Epithelial cell of prostate (primary cell): ENCODE results near the gene CYS1.

Experiments
- DNase-seq: peaks from one replicate; pipeline ENCODE4 v3.0.0-alpha.2; 2011; ENCODE audit warnings: low read depth, low spot score
- H3K27ac ChIP-seq: fragments of 450-650 bp; 2 replicates; pipeline ENCODE4 v1.5.1; 2017; ENCODE audit warnings: mild to moderate bottlenecking

CYS1 gene

DNA sequence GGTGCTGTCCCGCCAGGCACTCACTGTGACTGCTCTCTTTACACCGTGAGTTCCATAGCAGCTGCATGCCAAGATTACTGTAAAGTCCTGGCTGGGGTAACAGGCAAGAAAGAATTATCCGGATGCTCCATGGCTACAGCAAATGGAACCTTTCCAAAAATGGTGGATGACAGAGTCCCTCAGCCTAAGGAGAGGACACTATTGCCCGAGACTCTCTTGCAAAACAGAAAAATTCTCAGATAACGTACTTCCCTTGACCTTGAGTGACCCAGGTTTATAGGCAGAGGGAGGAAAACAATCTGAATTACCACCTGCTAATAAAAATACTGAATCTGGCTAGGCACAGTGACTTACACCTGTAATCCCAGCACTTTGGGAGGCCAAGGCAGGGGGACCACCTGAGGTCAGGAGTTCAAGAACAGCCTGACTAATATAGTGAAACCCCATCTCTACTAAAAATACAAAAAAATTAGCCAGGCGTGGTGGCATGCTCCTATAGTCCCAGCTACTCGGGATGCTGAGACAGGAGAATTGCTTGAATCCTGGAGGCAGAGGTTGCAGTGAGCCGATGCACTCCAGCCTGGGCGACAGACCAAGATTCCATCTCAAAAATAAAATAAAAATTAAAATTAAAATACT lies 4.5 kb downstream of the CYS1 start:
- no peak overlapping the region for H3K27ac ChIP-seq
- DNase-seq = no peak

GRCh38 chr2:10075101-10075500 lies 5.1 kb downstream of the CYS1 start:
- no peak for DNase-seq

GRCh38 chr2:10073706-10074105 lies 6.5 kb downstream of the CYS1 start:
- no peak overlapping the region for H3K27ac ChIP-seq
- no peak for DNase-seq

More at GRCh38 chr2:10075101-10075500, 5.1 kb downstream of the CYS1 start:
- no peak overlapping the region for H3K27ac ChIP-seq

GRCh38 chr2:10072656-10073480 lies 7.3 kb downstream of the CYS1 start:
- DNase-seq = peak; percentile 22
- no peak overlapping the region for H3K27ac ChIP-seq

GRCh38 chr2:10071595-10071994 lies 8.6 kb downstream of the CYS1 start:
- no peak for DNase-seq
- no peak overlapping the region for H3K27ac ChIP-seq

GRCh38 chr2:10071176-10071575 lies 9.0 kb downstream of the CYS1 start:
- no peak for DNase-seq
- no peak overlapping the region for H3K27ac ChIP-seq

GRCh38 chr2:10067881-10068280 lies 12.3 kb downstream of the CYS1 start:
- no peak for DNase-seq
- no peak overlapping the region for H3K27ac ChIP-seq

- H3K27ac ChIP-seq = no peak overlapping the region
- no peak for DNase-seq
Observed at GRCh38 chr2:10067330-10067729, 12.9 kb downstream of the CYS1 start.

GRCh38 chr2:10065773-10066055 lies 14.5 kb downstream of the CYS1 start:
- no peak for DNase-seq
- no peak overlapping the region for H3K27ac ChIP-seq

DNA sequence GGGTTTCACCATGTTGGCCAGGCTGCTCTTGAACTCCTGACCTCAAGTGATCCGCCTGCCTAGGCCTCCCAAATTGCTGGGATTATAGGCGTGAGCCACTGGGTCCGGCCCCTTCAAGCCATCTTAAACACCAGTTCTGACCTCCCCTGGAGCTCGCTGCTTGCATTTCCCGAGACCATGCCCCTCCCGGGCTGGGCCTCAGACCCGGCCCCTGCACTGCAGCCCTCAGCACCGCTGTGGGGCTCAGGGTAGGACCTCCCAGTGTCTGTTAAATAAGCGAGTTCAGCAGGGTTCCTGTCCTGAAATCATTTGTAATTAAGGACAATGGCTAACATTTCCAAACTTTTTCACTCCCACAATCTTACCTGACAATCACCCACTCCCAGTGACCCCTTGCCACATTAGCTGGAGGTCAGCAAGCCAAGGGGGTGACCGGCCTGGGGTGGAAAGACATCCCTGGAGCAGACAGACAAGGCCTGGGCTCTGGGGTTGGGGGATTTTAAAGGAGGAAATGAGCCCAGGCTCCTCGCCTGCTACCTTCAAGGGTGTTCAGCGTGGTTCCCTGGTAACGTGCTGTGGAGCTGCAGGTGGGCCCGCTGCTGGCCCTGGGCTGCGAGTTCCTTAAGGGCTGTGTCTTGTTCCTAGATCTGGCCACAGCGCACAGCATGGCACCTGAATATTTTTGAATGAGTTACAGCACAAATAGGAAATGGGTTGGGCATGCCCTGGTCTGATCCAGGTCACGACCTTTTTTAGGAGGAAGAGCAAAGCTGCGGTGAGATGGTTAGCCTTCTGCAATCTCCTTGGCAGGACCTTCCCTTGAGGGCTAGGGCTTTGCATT lies 15.1 kb downstream of the CYS1 start:
- H3K27ac ChIP-seq = no peak overlapping the region
- DNase-seq = no peak

GRCh38 chr2:10063566-10063965 lies 16.6 kb downstream of the CYS1 start:
- no peak for DNase-seq
- no peak overlapping the region for H3K27ac ChIP-seq

- DNase-seq = no peak
- H3K27ac ChIP-seq = no peak overlapping the region
Observed at GRCh38 chr2:10062931-10063365, 17.3 kb downstream of the CYS1 start.

DNA sequence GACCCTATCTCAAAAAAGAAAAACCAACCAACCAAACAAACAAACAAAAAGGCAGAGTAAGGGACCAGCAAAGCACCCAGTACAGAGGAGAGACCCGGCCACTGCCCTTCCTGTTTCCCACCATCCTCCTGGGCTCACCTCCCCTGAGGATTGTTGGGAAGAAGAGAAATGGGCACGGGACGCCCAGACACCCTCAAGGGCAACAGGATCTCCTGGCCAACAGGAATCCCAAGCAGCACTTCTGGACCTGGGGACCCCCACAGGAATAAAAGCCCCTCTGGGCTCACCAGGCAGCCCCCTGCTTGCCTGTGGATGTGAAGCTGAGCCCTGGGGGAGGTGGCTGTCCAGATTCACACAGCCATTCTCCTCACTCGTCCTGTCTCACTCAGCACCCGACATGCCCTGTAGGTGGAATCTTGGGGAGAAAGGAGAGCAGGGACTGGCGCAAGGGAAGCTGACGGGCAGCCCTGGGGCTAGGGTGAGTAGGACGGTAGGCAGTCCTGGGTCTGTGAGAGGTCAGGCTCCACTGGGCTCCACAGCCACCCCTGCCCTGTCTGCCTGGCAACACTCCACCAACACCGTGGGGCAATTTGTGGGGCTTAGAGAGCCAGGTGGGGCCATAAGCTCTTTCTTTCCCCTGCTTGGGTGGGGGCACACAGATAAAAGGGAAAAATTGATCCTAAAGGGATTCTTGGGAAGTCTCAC lies 18.8 kb downstream of the CYS1 start:
- no peak overlapping the region for H3K27ac ChIP-seq
- no peak for DNase-seq

GRCh38 chr2:10059552-10060335 lies 20.5 kb downstream of the CYS1 start:
- DNase-seq = no peak

GRCh38 chr2:10059016-10059351 lies 21.2 kb downstream of the CYS1 start:
- DNase-seq = no peak
- no peak overlapping the region for H3K27ac ChIP-seq

More at GRCh38 chr2:10059552-10060335, 20.5 kb downstream of the CYS1 start:
- H3K27ac ChIP-seq = no peak overlapping the region

- no peak for DNase-seq
- no peak overlapping the region for H3K27ac ChIP-seq
Observed at GRCh38 chr2:10058251-10059015, 21.8 kb downstream of the CYS1 start.

DNA sequence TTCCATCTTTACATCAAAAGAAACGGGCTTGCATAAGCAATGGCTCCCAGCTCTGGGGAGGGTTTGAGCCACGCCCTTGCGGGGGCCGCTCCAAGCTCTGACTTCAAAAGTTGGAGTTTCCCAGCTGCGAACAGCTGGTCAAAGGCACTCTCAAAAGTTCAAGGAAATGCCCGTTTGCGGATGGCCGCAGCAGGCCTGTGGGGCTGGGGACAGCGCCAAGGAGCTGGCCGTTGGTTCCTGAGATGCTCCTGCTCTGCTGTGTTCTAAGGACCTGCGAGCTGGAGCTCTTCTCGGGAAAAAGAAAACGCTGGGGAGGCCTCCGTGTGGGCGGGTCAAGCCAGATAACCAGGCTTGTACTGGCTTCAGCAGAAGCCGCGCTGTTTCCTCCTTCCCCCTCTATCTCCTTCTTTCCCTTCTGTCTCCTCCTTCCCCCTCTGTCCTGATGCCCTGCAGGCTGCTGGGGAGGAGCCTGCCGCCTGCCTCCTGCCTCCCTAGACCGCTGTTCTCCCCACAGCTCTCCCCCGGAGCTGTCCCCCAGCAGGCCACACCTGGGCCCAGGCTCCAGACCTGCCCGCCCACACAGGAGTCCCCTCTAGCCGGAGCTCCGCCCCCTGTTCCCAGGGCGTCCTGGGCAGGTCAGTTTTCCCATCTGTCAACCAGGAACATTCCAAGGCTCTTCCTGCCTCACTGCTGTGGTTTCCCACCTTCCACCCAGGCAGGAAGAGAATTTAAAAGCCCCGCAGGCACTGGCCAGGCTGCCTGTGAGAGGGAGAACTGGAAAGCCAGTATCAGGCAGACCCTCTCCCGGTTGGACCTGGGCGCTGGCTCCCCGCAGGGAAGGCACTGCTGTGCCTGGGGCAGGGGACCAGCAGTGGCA lies 22.7 kb downstream of the CYS1 start:
- DNase-seq = no peak
- peak overlapping the region; percentile 26 for H3K27ac ChIP-seq

- no peak overlapping the region for H3K27ac ChIP-seq
- DNase-seq = no peak
Observed at GRCh38 chr2:10056439-10056838, 23.8 kb downstream of the CYS1 start.
